Keratinocyte (primary cell): Measurements from ENCODE around the gene CELF5.

Experiments
- CTCF ChIP-seq, 3 experiments: IDR thresholded peaks in 1 of 3; conservative IDR thresholded peaks in 1 of 3; optimal IDR thresholded peaks in 1 of 3; 2 replicates in 2 of 3; 3 replicates in 1 of 3; pipeline versions ENCODE3 to v1.5.1; 2011; ENCODE audit warnings: low read length in 3 of 3, mild to moderate bottlenecking in 3 of 3, moderate library complexity in 2 of 3, control low read depth in 1 of 3, inconsistent platforms in 1 of 3; ENCODE audit not compliant: insufficient read depth in 2 of 3; ENCODE audit errors: extremely low read depth in 1 of 3
- EZH2 ChIP-seq: IDR thresholded peaks from one replicate; pipeline ENCODE4 v1.6.1; 2012; ENCODE audit warnings: inconsistent platforms, mild to moderate bottlenecking, low read length, moderate library complexity

GRCh38 chr19:3202346-3202745, 22.1 kb upstream of the CELF5 start:
- TF ChIP-seq CTCF (optimal IDR thresholded peaks at IDR 0.05 in 1 of 3, IDR thresholded peaks at IDR 0.05 in 1 of 3, conservative IDR thresholded peaks at IDR 0.05 in 1 of 3; ENCODE audit: extremely low read depth in 1 of 3, insufficient read depth in 2 of 3, low read length in 3 of 3) (no peak), EZH2 (no peak)
